NCI-H146 treated with DMSO at 0.1 percent for 48 hours (cell line): Measurements from ENCODE around the gene SOAT2.
"Not testable (repeated sequence)": the region's sequence is repeated elsewhere in the genome, so short reads cannot be mapped to it uniquely, and the experiment has no call there.

Experiments
- DNase-seq: peaks from one replicate; lab custom pipeline; 2025; ENCODE audit not compliant: unreplicated experiment; lab: John Stamatoyannopoulos, UW

SOAT2 gene

DNA sequence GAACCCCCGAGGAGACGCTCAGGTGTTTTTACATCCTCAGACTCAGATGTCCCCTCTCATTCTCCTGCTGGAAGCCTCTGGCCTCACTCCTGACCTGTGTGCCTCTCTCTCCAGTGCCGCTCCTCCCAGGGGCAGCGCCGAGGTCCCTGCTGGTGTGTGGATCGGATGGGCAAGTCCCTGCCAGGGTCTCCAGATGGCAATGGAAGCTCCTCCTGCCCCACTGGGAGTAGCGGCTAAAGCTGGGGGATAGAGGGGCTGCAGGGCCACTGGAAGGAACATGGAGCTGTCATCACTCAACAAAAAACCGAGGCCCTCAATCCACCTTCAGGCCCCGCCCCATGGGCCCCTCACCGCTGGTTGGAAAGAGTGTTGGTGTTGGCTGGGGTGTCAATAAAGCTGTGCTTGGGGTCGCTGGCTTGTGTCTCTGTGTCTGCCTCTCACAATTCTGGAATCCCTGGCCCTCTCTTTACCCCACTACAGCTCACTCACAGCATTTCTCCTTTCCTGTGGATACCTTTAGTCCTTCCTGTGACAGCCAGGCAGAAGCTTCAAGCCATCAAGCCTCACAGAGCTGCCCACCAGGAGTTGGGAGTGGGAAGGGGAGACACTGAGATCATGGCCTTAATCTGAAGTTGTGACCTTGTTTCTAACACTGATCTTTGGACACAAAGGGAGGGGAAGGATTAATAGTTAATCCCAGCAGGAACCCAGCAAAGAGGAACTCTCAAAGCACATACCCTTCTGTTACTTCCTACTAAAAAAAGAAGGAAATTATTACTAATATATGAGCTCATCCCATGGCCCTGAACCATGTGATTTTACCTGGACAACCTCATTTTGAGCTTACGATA, 1.1 kb upstream of the SOAT2 start:
- no peak for DNase-seq

DNA sequence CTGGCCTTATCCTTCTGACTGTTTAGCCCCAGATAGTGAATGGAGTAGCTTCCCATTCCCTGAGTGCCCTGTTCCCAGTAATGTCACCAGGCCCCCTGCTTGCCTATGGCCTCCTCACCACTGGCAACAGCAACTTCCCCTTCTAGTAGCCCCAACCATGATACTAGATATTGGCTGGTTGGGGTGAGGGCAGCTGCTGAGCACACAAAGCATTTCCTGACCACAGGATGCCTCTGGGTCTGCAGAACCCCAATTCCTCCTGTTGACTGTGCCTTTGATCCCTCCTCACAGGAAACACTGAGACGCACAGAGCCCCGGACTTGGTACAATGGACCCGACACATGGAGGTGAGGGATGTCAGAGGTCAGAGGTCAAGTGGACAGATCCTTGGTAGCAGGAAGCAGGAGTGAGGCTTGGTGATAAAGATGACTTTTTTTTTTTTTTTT, 597 bp downstream of the SOAT2 start:
- no peak for DNase-seq

DNA sequence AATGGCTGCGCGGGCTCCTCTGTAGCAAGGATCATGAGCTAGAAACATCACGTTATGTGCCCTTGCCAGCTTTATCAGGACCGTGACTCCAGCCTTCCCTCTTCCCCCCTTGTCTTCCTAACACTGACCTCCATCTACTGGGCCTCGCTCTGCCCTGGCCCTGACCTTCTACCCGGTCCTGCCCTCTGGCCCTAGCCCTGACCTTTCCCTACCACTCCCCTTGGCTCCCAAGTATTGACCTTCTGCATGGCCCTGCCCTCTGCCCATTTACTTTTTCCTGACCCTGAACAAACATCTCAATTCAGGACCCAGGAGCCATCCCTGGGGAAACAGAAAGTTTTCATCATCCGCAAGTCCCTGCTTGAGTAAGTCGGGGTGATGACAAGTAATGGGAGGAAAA, 2.0 kb downstream of the SOAT2 start:
- DNase-seq = no peak

DNA sequence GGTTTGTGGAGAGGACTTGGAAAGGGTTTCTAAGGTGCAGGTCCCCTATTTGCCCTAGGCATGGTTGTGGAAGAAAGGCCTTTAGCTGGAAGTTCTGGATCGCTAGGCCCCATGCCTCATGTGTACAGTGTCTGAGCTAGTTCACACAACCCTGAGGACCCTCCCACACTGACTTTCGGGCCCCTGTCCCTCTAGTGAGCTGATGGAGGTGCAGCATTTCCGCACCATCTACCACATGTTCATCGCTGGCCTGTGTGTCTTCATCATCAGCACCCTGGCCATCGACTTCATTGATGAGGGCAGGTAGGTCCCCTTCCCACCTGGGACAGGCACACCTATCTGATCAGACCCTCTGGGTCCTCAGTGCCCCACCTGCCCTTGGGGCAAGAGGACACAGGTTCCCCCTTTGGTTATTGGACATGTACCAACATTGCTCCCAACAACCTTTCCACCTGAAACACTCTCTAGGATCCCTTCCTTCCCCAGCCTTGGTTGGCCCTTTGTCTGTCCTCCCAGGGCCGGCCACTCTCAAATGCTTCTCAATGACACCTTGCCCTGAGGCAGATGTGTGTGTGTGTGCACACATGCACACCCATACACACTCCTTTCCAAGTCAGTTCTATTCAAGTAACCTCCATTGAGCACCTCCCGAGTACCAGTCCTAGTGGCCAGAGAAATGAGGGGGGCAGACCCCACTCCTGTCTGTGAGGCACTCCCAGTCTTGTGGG, 2.6 kb downstream of the SOAT2 start:
- no peak for DNase-seq

DNA sequence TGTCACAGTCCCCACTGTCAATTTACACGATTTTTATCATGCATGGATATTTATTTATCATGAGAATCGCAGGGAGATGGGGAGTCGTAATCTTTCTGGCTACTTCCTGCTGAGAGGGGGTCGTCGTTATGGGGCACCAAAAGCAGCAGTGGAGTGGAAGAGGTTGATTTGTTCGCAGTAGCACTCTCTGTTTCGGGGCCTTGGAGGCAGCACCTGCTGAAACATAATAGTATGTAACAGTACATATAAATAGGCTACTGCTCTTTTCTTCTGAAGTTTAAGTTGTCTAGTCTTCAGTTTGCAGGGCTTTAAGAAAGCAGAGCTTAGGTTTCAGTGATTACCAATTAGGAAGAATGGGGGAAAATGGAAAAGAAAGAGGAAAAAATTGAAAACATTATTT, 3.8 kb downstream of the SOAT2 start:
- DNase-seq = no peak

DNA sequence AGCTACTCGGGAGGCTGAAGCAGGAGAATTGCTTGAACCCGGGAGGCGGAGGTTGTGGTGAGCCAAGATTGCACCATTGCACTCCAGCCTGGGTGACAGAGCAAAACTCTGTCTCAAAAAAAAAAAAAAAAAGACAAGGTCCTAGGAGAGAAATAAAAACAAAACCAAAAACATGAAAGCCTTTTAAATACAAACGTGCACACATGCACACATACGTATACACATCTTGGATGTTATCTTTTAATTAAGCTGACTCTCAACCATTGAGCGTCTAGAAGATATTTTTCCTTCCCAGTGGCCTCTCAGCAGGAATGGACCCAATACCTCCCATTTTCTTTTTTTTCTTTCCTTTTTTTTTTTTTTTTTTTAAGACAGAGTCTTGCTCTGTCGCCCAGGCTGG, 9.1 kb downstream of the SOAT2 start:
- not testable (repeated sequence) for DNase-seq

DNA sequence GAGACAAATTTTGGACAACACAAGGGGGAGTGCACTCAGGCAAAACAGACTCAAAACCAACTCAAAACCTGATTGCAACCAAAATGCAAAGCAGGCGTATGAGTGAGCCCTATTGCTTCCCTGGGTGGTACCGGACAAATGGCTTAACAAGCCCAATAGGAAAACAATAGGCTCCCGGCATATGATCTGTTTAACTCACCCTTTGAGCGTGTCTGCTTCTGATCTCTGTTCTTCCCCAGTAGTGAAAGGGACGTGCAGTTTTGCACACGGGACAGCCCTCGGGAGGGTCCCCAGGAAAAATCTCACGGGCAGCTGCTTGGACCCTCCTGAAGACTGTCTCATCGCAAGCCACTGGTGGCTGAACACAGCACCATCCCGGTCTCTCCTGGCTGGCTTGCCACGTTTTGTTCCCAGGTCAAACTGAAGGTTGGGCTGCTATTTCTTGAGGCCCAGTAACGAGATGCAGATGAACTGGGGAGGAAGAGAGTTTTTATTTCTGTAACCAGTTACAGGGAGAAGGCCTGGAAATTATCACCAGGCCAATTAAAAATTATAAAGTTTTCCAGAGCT, 9.9 kb downstream of the SOAT2 start:
- DNase-seq = no peak

DNA sequence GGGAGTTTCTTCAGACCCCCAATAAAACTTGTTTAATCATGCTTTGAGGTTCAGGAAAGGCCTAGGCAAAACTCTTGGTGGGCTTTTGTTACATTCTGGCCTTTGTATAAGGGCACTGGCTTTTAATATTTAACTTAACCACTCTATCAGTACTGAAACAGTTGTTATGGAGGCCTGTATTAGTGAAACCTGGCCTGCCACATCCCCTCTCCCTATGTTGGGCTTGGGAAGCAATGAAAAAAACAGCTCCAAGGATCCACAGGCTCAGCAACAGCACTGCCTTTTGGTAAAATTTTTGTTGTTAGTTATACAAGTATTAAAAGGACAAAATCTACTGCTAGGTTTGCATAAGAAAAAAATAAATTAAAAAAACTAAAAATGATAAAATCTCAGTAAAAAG, 10.7 kb downstream of the SOAT2 start:
- no peak for DNase-seq

DNA sequence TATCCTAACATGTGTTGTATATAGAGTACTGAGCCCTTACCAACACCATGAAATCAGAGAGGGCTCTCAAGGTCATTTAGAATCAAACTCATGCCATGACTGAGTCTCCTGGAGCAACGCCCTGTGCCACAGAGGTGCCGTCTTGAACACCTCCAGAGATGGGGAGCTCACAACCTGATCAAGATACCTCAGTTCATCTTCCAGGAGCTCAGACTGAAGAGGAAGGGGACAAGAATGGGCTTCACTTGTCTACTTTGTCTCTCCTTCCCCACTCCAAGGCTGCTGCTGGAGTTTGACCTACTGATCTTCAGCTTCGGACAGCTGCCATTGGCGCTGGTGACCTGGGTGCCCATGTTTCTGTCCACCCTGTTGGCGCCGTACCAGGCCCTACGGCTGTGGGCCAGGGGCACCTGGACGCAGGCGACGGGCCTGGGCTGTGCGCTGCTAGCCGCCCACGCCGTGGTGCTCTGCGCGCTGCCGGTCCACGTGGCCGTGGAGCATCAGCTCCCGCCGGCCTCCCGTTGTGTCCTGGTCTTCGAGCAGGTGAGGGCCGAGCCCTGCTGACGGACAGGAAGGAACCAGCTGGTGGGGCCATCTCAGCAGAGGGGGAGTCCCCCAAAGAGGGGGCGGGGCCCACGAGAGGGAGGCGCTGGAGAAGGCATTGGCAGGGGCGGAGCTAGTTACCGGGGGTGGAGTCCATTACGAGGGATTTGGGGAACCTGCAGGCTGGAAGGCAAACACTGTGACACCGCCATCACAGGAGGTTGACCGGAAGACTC, 12.0 kb downstream of the SOAT2 start:
- no peak for DNase-seq

DNA sequence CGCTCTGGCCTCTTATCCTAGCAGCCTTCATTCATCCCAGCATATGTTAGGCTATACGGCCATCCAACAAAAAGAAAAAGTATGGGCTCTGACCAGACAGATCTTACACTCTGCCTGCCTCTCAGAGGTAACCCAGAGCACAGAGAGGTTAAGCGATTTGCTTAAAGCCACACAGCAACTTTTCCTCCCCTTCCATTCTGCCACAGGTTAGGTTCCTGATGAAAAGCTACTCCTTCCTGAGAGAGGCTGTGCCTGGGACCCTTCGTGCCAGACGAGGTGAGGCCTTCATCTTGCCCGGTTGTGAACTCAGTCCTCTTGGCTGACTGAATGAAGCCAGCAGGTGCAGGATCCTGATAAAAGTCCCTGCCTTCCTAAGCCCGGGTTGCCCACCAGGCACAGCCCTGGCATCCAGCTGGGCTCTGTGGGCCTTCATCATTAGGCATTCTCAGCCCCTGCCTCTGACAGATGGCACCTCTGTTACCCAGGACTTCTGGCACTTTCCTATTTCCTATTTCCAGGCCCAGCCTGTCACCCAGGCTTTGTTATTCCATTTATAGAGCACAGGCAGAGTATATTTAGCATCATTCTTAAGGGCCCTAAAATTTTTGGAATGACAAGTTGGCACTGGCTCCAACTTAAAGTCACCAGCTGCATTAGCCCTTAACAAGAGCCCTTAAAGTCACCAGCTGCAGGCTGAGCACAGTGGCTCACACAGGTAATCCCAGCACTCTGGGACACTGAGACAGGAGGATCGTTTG, 12.8 kb downstream of the SOAT2 start:
- DNase-seq = no peak

DNA sequence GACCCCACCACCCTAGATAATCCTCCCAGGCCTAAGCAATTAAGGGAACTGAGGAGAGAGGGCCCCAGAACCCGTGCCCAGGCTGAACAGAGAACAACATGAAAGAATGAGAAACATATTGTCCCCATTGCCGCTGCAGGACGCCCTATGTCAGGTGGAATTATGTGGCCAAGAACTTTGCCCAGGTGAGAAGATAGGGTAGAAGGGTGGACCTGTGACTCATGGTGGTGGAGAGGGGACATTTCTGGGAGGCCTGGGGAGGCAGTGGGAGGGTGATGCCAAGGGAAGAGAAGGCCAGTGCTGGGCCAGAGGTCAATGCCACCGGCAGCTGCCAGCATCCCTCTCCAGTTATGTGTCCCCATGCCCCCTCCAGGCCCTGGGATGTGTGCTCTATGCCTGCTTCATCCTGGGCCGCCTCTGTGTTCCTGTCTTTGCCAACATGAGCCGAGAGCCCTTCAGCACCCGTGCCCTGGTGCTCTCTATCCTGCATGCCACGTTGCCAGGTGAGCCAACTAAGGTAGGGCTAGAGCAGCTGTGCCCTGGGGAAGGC, 15.5 kb downstream of the SOAT2 start:
- no peak for DNase-seq

DNA sequence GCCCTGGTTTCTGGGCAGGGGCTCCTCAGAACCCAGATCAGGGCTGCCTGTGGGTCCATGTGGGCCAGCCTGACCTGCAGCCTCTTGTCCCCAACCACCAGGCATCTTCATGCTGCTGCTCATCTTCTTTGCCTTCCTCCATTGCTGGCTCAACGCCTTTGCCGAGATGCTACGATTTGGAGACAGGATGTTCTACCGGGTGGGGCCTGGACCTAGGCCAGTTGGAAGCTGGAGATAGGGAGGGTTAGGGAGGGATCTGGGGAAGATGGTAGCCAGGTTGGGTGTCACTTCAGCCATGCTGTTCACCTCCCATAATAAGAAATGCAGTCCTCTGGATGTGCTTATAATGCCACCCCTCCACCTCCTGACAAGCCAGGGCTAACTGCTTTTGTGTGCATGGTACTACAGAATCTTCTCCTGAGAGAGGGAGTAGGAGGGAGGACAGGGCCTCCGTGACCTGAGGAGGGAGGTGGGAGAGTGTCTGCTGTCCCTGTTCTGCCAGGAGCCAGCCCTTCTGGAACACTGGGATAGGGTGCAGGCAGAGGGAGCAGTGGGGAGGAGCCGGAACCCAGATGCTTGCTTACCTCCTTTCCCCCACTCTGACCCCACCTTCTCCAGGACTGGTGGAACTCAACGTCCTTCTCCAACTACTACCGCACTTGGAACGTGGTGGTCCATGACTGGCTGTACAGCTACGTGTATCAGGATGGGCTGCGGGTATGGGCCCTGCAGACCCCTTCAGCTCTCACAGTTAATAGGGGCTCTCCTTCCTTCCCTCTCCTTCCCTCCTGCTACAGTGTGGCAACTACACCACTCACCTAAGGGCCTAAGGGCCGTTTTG, 17.6 kb downstream of the SOAT2 start:
- no peak for DNase-seq

DNA sequence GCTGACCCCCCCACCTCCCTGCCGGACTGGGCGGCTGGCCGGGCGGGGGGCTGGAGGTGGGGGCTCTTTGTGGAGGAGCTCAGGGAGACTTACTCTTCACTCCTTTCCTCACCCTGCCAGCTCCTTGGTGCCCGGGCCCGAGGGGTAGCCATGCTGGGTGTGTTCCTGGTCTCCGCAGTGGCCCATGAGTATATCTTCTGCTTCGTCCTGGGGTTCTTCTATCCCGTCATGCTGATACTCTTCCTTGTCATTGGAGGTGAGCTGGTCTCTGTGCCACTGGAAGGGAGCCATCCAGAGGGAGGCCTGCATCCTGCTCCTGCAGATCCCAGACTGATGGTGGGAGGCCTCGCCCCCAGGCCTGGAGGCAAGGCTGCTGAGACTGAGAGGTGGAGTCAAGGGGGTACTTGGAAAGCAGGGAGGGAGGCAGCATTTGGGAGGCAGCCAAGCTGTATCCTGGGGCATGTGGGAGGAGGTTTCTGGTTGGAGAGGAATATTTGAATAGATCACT, 19.7 kb downstream of the SOAT2 start:
- no peak for DNase-seq

DNA sequence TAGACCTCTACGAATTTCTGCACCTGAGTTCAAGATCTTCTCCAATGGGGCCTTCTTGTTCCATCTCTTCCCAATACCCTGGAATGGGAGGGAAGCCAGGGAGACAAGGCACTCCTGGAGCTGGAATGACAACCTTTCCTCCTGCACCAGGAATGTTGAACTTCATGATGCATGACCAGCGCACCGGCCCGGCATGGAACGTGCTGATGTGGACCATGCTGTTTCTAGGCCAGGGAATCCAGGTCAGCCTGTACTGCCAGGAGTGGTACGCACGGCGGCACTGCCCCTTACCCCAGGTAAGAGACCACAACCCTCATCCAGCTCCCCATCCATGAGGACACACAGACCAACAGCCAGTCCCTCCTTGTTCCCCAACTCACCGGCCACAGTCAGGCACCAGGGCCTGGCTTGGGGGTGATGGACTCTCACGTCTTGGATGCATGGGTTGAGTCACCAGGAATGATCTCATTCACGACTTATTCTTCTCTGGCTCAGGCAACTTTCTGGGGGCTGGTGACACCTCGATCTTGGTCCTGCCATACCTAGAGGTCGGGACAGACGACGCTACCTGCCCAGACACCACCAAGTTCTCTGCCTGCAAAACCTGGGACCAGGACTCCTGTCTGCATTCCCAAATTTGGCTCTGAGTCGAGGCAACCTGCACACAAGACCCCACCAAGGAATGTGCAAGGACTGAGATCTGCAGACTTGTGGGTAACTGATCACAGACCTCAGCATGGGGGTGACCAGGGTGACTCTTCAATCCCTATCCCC, 20.5 kb downstream of the SOAT2 start:
- no peak for DNase-seq

DNA sequence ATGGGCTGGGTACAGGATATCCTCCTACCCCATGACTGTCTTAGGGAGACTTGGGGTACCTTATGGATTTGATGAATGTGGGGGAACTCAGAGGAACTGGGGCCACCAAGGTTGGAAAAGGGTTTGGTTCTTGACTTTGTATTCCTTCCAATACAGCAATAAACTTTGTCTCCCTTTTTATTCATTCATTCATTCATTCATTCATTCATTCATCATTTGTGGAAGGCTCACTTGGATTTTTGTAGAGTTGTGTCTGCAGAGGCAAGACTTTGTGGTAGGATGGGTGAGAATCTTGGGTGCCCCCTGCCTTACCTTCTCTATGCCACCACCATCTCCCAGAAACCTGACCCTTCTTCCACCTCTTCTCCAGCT, 21.1 kb downstream of the SOAT2 start:
- DNase-seq = no peak

DNA sequence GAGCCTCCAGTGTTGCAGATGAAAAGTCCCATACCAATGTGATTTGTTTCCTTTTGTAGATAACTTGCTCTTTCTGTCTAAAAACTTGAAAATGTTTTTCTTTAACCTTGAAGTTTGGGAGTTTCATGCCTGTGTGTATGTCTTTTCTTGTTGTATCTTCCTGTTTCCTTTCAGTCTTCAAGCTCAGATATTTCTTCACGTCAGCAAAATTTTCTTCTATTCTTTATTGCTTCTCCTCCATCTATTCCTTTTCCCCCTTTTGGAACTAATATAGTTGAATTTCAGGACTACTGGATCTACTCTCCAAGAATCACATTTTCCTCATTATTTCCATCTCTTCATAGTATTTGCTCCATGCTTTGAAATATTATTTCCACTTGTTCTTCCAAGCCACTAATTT, 23.9 kb downstream of the SOAT2 start:
- no peak for DNase-seq

DNA sequence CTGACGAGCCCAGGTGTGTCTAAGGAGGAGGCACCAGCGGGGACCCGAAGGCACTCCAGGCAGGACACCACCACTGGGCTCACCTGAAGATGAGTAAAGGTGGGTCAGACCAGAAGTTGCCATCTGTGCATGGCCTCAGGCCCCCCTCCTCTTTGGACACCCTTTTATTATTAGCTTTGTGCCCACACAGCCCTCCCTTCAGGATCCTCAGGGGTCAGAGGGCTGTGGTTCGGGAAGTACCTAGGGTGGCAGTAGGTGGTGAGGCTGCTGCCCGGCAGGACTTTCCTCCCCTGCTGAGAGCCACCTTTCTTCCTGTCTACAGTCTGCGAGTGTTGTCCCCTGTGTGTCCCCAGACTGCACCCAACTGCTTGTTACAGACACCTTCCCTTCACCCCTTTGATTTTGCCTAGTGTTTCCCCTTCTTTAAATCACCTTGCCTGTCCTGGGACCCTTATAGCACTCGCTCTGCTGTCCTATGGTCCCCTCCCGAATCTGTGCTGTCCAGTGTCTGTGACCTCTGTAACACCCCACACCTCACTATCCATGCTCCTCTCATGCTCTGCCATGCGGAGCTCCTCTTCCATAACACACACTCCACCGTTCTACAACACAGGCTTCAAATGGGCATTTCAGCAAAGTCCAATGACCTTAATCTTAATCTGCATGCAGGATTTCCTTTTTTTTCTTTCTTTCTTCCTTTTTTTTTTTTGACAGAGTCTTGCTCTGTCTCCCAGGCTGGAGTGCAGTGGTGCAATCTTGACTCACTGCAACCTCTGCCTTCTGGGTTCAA, 25.7 kb downstream of the SOAT2 start:
- no peak for DNase-seq

DNA sequence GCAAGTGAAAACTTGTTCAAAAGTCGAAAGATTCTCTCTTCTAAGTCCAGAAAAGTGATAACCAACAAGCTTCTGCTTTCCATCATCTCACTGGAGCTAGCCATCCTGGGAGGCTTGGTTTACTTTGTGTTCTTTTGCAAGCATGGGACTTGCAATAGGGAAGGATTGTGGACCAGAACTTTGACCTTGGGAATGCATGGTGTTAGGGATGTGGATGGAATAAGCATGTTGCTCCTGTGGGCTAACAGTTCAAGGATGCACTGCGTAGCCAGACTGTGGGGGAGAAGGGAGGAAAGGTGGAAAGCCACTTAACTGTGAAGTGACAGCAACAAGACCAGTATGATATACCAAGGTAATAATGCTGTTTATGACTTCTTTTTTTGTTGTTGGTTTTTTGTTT, 28.6 kb downstream of the SOAT2 start:
- no peak for DNase-seq
